ENCODE measurements around the gene GPD1L.
A peak's percentile ranks its signal among the peaks of the same experiment; 100 is the strongest.

GPD1L gene

DNA sequence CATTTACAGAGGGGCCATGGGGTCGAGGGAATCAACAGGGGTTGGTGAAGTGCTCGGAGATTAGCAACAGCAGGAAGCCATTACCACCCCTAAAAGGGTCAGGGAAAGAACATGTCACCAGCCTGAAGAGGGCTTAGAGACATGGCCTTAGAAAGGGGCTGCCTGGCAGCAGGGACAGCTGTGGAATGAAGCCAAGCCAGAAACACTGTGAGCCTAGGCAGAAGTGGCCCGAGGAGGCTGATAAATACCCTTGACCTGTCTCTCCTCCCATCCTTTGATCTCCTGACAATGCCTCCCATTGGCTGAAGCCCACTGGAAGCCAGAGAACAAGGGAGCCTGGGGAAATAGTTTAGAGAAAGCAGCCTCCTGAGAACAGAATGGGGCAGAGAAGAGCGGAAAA, 31.4 kb downstream of the GPD1L start:
- DNase-seq (ENCODE audit: low spot score) = no peak

DNA sequence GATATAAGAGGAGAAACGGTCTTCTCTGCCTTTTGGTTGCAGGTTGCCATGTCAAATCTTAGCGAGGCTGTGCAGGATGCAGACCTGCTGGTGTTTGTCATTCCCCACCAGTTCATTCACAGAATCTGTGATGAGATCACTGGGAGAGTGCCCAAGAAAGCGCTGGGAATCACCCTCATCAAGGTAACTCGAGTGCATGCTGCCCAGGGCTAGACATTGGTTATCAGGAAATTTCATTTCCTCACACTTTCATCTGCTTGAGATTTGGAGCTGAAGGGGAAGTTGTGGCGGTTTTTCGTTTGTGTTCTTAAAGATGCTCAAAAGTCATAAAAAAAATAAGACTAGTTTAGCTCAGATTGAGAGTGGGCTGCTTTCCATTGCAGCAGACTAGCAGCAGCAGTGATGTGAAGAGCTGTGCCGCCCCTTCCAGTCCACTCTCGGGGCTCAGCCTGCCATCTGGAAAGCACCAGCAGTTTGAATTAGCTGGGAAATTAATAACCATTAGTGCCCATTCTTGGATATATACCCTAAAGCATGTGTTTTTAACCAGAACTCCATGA, 32.2 kb downstream of the GPD1L start:
- no peak for DNase-seq (ENCODE audit: low spot score)

DNA sequence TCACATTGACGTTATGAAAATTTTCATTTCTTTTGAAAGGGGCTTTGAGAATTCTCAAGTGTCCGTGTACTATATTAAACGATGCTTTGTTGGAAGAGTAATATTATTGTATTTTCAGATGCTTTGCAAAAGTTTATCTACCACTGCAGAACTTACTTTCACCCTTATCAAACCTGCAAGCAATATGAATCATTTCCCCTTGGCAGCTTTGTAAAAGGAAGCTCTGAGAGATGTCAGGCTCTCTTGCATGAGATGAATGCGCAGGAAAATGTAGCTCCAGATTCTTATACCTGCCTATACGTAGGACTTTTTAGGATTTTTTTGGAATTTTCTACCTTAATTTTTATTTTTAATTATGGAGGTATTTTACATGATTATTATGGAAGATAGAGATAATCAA, 34.5 kb downstream of the GPD1L start:
- DNase-seq (ENCODE audit: low spot score) = no peak

GRCh38 chr3:32143849-32144757, 37.7 kb downstream of the GPD1L start:
- DNase-seq (ENCODE audit: low spot score) = peak; percentile 70

DNA sequence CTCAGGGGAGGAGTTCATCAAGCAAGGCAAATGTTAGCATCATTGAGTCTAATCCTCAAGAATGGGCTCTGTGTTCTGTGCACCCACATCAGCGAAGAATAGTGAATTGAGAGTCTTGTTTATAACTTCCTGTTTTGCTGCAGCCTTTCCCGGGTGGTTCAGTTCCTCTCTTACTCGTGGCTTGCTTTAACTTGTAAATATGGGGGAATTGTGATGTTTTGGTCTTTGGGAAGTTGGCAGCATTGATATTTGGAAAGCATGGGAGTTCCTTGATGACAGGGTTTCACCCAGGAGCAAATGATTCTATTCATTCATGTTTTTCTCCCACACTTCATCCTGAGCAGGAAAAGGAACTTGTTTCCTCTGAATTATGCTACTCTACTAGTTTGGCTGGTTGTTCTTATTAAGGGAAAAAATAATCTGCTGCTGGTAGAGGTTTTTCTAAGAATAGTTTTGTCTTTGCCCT, 40.4 kb downstream of the GPD1L start:
- DNase-seq (ENCODE audit: low spot score) = no peak

GRCh38 chr3:32147509-32147908, 41.1 kb downstream of the GPD1L start:
- DNase-seq (ENCODE audit: low spot score) = no peak

DNA sequence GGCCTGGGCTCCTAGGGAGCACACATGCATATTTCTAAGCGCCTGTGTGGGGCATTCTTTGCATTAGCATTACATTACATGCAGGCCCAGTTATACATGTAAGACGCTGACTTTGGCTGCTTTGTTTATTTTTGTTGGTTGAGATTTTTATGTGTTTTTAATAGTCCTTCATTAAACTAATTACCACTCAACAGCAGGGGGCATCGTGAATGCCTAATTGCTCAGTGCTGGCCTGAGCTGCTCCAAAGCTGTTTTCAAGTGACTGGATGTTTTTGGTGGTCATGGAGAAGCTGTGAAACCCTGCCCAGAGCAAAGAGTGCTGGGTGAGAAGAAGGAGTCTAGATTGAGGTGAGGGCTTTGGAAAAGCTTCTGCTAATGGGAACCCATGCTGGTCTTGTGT, 41.5 kb downstream of the GPD1L start:
- no peak for DNase-seq (ENCODE audit: low spot score)

DNA sequence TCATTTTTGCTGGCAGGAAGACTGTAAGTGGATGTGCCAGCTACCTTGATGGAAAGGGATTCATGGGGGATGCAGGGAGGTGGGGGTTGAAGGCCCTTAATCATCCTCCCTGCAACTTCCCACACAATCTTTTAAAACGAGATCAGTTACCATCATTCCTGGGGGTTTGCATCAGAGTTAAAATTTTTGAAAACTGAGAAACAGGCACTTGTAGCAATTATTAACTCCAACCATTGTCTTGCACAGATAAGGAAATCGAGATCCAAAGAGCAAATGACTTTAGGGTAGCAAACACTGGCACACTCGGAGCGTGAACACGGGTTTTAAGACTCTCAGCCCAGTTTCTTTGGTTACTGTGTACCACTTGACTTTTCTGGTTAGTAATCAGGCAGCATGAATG, 41.9 kb downstream of the GPD1L start:
- DNase-seq (ENCODE audit: low spot score) = no peak

DNA sequence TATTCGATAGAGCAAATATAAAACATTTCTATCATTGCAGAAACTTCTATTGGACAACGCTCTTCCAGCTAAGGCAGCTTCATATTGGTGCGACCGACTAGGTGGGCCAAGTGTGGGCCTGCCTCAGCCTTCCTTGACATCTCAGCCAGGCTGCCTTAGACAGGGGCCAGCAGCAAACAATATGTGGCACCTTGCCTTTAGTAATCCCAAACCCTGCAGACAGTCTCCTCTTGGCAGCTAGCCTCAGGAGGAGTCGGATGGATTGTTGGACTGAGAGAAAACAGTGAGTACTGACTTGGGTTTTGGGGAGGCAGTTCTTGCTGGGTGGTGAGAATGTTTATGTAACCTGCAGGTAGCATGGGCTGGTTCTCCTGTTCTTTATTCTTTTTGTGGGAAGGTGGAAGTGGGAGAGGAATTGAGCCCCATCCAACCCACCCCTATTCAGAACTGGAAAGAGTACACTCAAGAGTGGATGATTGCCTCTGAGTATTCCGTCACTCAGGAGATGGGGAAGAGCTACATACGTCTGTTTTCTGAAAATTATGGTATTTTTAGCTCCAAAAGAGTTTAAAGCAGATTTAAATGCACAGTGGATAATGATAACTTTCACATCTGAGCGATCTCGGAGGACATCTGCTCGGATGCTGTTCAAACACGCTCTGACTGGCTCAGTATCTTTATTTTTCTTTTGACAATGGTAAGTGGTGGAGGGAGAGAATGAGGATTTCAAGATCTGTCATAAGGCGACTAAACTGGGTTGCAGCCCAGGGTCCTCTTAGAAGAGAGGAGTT, 47.2 kb downstream of the GPD1L start:
- no peak for DNase-seq (ENCODE audit: low spot score)

GRCh38 chr3:32154205-32154579, 47.8 kb downstream of the GPD1L start:
- DNase-seq (ENCODE audit: low spot score) = no peak

GRCh38 chr3:32155117-32155516, 48.7 kb downstream of the GPD1L start:
- no peak for DNase-seq (ENCODE audit: low spot score)

GRCh38 chr3:32157600-32158264, 51.3 kb downstream of the GPD1L start:
- no peak for DNase-seq (ENCODE audit: low spot score)

DNA sequence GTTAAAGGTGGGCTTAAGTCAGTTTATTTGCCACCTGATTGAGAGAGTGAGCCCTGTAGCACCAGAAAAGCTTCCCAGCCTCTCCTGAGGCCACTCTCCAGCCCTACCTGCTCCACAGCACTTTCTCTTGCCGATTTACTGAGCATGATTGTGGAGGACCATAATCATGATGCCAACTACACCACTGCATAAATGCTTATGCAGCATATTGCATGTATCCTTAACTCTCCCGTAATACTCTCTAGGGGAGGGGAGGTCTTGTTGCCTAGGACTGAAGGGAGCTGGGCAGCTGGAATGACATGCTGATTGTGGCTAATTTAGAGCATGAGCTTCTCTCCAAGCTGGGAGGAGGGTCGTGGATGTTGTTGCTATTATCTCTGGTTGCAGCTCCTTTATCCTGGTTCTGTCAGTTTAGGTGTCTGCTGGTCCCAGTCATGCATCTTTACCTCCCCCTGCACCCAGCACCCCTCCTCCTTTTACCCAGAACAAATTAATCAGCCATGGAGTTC, 54.3 kb downstream of the GPD1L start:
- no peak for DNase-seq (ENCODE audit: low spot score)

GRCh38 chr3:32165442-32165841, 59.0 kb downstream of the GPD1L start:
- no peak for DNase-seq (ENCODE audit: low spot score)

DNA sequence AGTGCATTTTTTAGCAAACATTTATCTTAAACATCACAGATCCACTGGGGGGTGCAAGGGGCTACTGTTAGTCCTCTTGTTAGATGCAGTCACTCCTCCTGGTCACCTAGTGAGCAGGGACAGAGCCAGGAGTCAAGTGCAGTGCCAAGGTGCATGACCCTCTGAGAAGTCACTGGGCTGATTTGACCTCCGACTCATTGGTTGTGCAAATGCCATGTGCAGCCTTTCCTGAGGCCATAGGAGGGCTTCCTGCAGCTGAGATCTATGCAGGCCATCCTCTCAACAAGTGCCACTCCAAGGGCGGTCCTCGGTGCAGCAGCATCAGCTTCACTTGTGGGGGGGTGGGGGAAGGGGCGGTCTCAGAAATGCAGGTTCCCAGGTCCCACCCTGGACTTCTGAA, 60.2 kb downstream of the GPD1L start:
- no peak for DNase-seq (ENCODE audit: low spot score)

GRCh38 chr3:32172420-32172819, 66.0 kb downstream of the GPD1L start:
- DNase-seq (ENCODE audit: low spot score) = no peak

GRCh38 chr3:32175607-32176197, 69.3 kb downstream of the GPD1L start:
- peak; percentile 67 for DNase-seq (ENCODE audit: low spot score)

DNA sequence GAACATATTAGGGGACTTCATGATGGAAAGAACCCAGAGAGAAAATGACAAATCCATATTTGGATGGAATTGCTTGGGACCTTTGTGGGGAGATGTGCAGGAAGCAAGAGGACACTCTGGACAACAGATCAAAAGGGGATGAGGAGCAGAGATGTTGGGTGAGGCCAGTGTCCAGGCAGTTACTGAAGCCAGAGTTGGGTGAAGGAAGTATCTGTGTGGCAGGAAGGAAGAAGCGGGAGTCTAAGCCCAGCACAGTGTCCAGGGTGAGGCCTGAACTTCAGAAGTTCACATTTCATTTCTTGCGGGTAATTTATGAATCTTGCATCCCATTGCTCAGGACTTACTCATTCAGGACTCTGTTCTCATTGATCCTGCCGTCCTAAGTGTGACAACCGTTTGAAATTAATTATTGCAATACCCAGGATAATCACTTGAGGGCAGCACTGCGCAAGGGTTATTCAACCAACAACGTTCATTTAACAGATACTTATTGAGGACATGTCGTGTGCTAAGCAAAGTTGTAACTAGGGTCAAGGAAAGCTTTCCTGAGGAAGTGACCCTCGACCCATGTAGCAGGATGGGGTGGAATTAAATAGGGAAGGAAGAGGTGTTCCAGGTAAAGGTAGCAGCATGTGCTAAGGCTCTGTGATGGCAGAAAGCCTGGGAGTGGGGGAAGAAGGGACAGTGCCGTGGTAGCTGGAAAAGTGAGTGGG, 70.7 kb downstream of the GPD1L start:
- peak; percentile 86 for DNase-seq (ENCODE audit: low spot score)

GRCh38 chr3:32177702-32178198, 71.3 kb downstream of the GPD1L start:
- peak; percentile 67 for DNase-seq (ENCODE audit: low spot score)

- DNase-seq (ENCODE audit: low spot score) = no peak
Measured at GRCh38 chr3:32180141-32180784, 73.8 kb downstream of the GPD1L start.
